ENCODE results near the gene FLNC.

The FLNC gene

GRCh38 chr7:128794020-128794419, 36.2 kb upstream of the FLNC start:
- in situ Hi-C loops (cut with MboI; ENCODE audit: low sequenced_read_pairs): no loop called here
- peaks cover 6% of the 10 kb centered on the region for H3K4me1 ChIP-seq
- no peak for DNase-seq (ENCODE audit: low spot score in 2 of 2)
- no peaks in the 10 kb centered on the region for H3K9me3 ChIP-seq
- peaks cover 6% of the 10 kb centered on the region; the same call in 1 of the 2 replicates for H3K36me3 ChIP-seq (replicated peaks)
- H3K4me3 ChIP-seq: no peak overlapping the region
- no peaks in the 10 kb centered on the region for H3K27me3 ChIP-seq (ENCODE audit: low read depth)

GRCh38 chr7:128794436-128794835, 35.8 kb upstream of the FLNC start:
- in situ Hi-C loops (cut with MboI; ENCODE audit: low sequenced_read_pairs): no loop called here

GRCh38 chr7:128795129-128795528, 35.1 kb upstream of the FLNC start:
- in situ Hi-C loops (cut with MboI; ENCODE audit: low sequenced_read_pairs): no loop called here

More at GRCh38 chr7:128794436-128794835, 35.8 kb upstream of the FLNC start:
- no peaks in the 10 kb centered on the region for H3K9me3 ChIP-seq
- H3K4me3 ChIP-seq: no peak overlapping the region
- peaks cover 6% of the 10 kb centered on the region for H3K4me1 ChIP-seq
- peaks cover 6% of the 10 kb centered on the region; the same call in 1 of the 2 replicates for H3K36me3 ChIP-seq (replicated peaks)
- no peaks in the 10 kb centered on the region for H3K27me3 ChIP-seq (ENCODE audit: low read depth)
- DNase-seq (ENCODE audit: low spot score in 2 of 2): no peak

GRCh38 chr7:128796327-128796726, 33.9 kb upstream of the FLNC start:
- Histone ChIP-seq H3K27me3 (ENCODE audit: low read depth) (no peaks in the 10 kb centered on the region), H3K4me3 (no peak overlapping the region), H3K4me1 (peaks cover 6% of the 10 kb centered on the region)

More at GRCh38 chr7:128795129-128795528, 35.1 kb upstream of the FLNC start:
- peaks cover 6% of the 10 kb centered on the region; the same call in 1 of the 2 replicates for H3K36me3 ChIP-seq (replicated peaks)
- H3K4me1 ChIP-seq: peaks cover 6% of the 10 kb centered on the region
- H3K27me3 ChIP-seq (ENCODE audit: low read depth): no peaks in the 10 kb centered on the region
- no peak overlapping the region for H3K4me3 ChIP-seq
- no peaks in the 10 kb centered on the region for H3K9me3 ChIP-seq
- no peak for DNase-seq (ENCODE audit: low spot score in 2 of 2)

GRCh38 chr7:128799451-128799850, 30.8 kb upstream of the FLNC start:
- no peaks in the 10 kb centered on the region for H3K27me3 ChIP-seq (ENCODE audit: low read depth)
- no peaks in the 10 kb centered on the region for H3K4me1 ChIP-seq
- in situ Hi-C loops (cut with MboI; ENCODE audit: low sequenced_read_pairs): no loop called here
- no peak for DNase-seq (ENCODE audit: low spot score in 2 of 2)
- no peak overlapping the region for H3K4me3 ChIP-seq
- H3K9me3 ChIP-seq: no peaks in the 10 kb centered on the region
- peaks cover 16% of the 10 kb centered on the region for H3K36me3 ChIP-seq (replicated peaks)

More at GRCh38 chr7:128796327-128796726, 33.9 kb upstream of the FLNC start:
- peaks cover 6% of the 10 kb centered on the region; the same call in 1 of the 2 replicates for H3K36me3 ChIP-seq (replicated peaks)
- no peak for DNase-seq (ENCODE audit: low spot score in 2 of 2)
- H3K9me3 ChIP-seq: no peaks in the 10 kb centered on the region
- in situ Hi-C loops (cut with MboI; ENCODE audit: low sequenced_read_pairs): no loop called here

GRCh38 chr7:128800567-128800966, 29.6 kb upstream of the FLNC start:
- no peak for DNase-seq (ENCODE audit: low spot score in 2 of 2)
- no peak overlapping the region for H3K4me3 ChIP-seq
- H3K27me3 ChIP-seq (ENCODE audit: low read depth): no peaks in the 10 kb centered on the region
- peaks cover 20% of the 10 kb centered on the region for H3K36me3 ChIP-seq (replicated peaks)
- H3K9me3 ChIP-seq: no peaks in the 10 kb centered on the region
- in situ Hi-C loops (cut with MboI; ENCODE audit: low sequenced_read_pairs): no loop called here
- H3K4me1 ChIP-seq: no peaks in the 10 kb centered on the region

GRCh38 chr7:128801003-128801402, 29.2 kb upstream of the FLNC start:
- in situ Hi-C loops (cut with MboI; ENCODE audit: low sequenced_read_pairs): no loop called here
- DNase-seq (ENCODE audit: low spot score in 2 of 2): no peak
- H3K4me3 ChIP-seq: no peak overlapping the region
- peaks cover 18% of the 10 kb centered on the region for H3K36me3 ChIP-seq (replicated peaks)
- H3K27me3 ChIP-seq (ENCODE audit: low read depth): no peaks in the 10 kb centered on the region
- no peaks in the 10 kb centered on the region for H3K9me3 ChIP-seq
- H3K4me1 ChIP-seq: no peaks in the 10 kb centered on the region

GRCh38 chr7:128801667-128802418, 28.4 kb upstream of the FLNC start:
- Histone ChIP-seq H3K36me3 (replicated peaks) (peaks cover 24% of the 10 kb centered on the region), H3K4me3 (no peak overlapping the region), H3K4me1 (no peaks in the 10 kb centered on the region), H3K9me3 (no peaks in the 10 kb centered on the region), H3K27me3 (ENCODE audit: low read depth) (no peaks in the 10 kb centered on the region)
- in situ Hi-C loops (cut with MboI; ENCODE audit: low sequenced_read_pairs): no loop called here
- DNase-seq (ENCODE audit: low spot score in 2 of 2): no peak

GRCh38 chr7:128804484-128804883, 25.7 kb upstream of the FLNC start:
- no peaks in the 10 kb centered on the region for H3K9me3 ChIP-seq
- peaks cover 33% of the 10 kb centered on the region for H3K36me3 ChIP-seq (replicated peaks)
- DNase-seq (ENCODE audit: low spot score in 2 of 2): no peak
- H3K4me1 ChIP-seq: no peaks in the 10 kb centered on the region
- no peak overlapping the region for H3K4me3 ChIP-seq
- H3K27me3 ChIP-seq (ENCODE audit: low read depth): no peaks in the 10 kb centered on the region
- in situ Hi-C loops (cut with MboI; ENCODE audit: low sequenced_read_pairs): no loop called here

GRCh38 chr7:128805225-128805624, 25.0 kb upstream of the FLNC start:
- Histone ChIP-seq H3K36me3 (replicated peaks) (peaks cover 33% of the 10 kb centered on the region), H3K9me3 (no peaks in the 10 kb centered on the region), H3K4me3 (no peak overlapping the region), H3K27me3 (ENCODE audit: low read depth) (no peaks in the 10 kb centered on the region), H3K4me1 (no peaks in the 10 kb centered on the region)
- DNase-seq (ENCODE audit: low spot score in 2 of 2): no peak
- in situ Hi-C loops (cut with MboI; ENCODE audit: low sequenced_read_pairs): no loop called here

- H3K9me3 ChIP-seq: no peaks in the 10 kb centered on the region
- H3K36me3 ChIP-seq (replicated peaks): peaks cover 30% of the 10 kb centered on the region
- in situ Hi-C loops (cut with MboI; ENCODE audit: low sequenced_read_pairs): no loop called here
- H3K27me3 ChIP-seq (ENCODE audit: low read depth): no peaks in the 10 kb centered on the region
- no peak overlapping the region for H3K4me3 ChIP-seq
- H3K4me1 ChIP-seq: no peaks in the 10 kb centered on the region
- DNase-seq (ENCODE audit: low spot score in 2 of 2): no peak
Observed at GRCh38 chr7:128807191-128807590, 23.0 kb upstream of the FLNC start.

- in situ Hi-C loops (cut with MboI; ENCODE audit: low sequenced_read_pairs): no loop called here
- DNase-seq (ENCODE audit: low spot score in 2 of 2): no peak
- Histone ChIP-seq H3K36me3 (replicated peaks) (peaks cover 23% of the 10 kb centered on the region), H3K27me3 (ENCODE audit: low read depth) (no peaks in the 10 kb centered on the region), H3K4me3 (no peak overlapping the region), H3K4me1 (no peaks in the 10 kb centered on the region; the same call in 1 of the 2 replicates), H3K9me3 (no peaks in the 10 kb centered on the region)
Observed at GRCh38 chr7:128809363-128809762, 20.8 kb upstream of the FLNC start.

- Histone ChIP-seq H3K27me3 (ENCODE audit: low read depth) (no peaks in the 10 kb centered on the region), H3K4me3 (no peak overlapping the region), H3K4me1 (no peaks in the 10 kb centered on the region; the same call in 1 of the 2 replicates), H3K9me3 (no peaks in the 10 kb centered on the region), H3K36me3 (replicated peaks) (peaks cover 19% of the 10 kb centered on the region)
- no peak for DNase-seq (ENCODE audit: low spot score in 2 of 2)
- in situ Hi-C loops (cut with MboI; ENCODE audit: low sequenced_read_pairs): no loop called here
Observed at GRCh38 chr7:128810473-128810872, 19.7 kb upstream of the FLNC start.

GRCh38 chr7:128810997-128811396, 19.2 kb upstream of the FLNC start:
- in situ Hi-C loops (cut with MboI; ENCODE audit: low sequenced_read_pairs): no loop called here
- peaks cover 16% of the 10 kb centered on the region for H3K36me3 ChIP-seq (replicated peaks)
- DNase-seq (ENCODE audit: low spot score in 2 of 2): no peak
- no peaks in the 10 kb centered on the region for H3K27me3 ChIP-seq (ENCODE audit: low read depth)
- H3K4me3 ChIP-seq: no peak overlapping the region
- H3K9me3 ChIP-seq: no peaks in the 10 kb centered on the region
- H3K4me1 ChIP-seq: no peaks in the 10 kb centered on the region; the same call in 1 of the 2 replicates
